Muscle of leg (tissue), 11 donors: Measurements from ENCODE around the gene IKBKG. TPM values are rescaled to one million over a fixed set of nuclear protein-coding genes. Genes with fewer than 3 reads are reported as not detected.
A peak's percentile ranks its signal among the peaks of the same experiment; 100 is the strongest.
"Not testable (repeated sequence)": the region's sequence is repeated elsewhere in the genome, so short reads cannot be mapped to it uniquely, and the experiment has no call there.

Experiments used
- DNase-seq: peaks from one replicate; pipeline ENCODE4 v3.0.0; 2013
- H3K27ac ChIP-seq: one replicate; pipeline ENCODE4 v1.5.1; 2013; ENCODE audit warnings: mild to moderate bottlenecking, low read length, control low read depth
- H3K27me3 ChIP-seq: one replicate; pipeline ENCODE4 v1.6.1; 2013; ENCODE audit warnings: low read length; ENCODE audit not compliant: control insufficient read depth, insufficient read depth
- H3K36me3 ChIP-seq: one replicate; pipeline ENCODE4 v1.6.1; 2013; ENCODE audit warnings: low read length; ENCODE audit not compliant: control insufficient read depth, insufficient read depth
- H3K4me1 ChIP-seq: one replicate; pipeline ENCODE4 v1.6.1; 2013; ENCODE audit warnings: low read length; ENCODE audit not compliant: control insufficient read depth, insufficient read depth
- H3K4me3 ChIP-seq: one replicate; pipeline ENCODE4 v1.5.1; 2013; ENCODE audit warnings: low read length, control low read depth
- H3K9me3 ChIP-seq: replicated peaks from 2 replicates; pipeline ENCODE4 v1.6.1; 2013; ENCODE audit warnings: low read depth, low read length; ENCODE audit not compliant: control insufficient read depth
- WGBS: methylation state at CpG from one replicate; pipeline ENCODE4 v1.1.5; 2013; ENCODE audit warnings: missing lambda C conversion rate; ENCODE audit not compliant: insufficient coverage; 5-methylcytosine and 5-hydroxymethylcytosine counted together
- polyA plus RNA-seq, 8 donors: library from polyadenylated mRNA; unstranded; fragments of 120-200 nt; gene quantifications; one replicate each; pipeline versions ENCODE4 v1.2.1 to v1.2.3, GENCODE V29; 2013; ENCODE audit warnings: inconsistent platforms in 1 of 8, low replicate concordance in 1 of 8; ENCODE audit not compliant: insufficient read length in 8 of 8, insufficient read depth in 1 of 8
- total RNA-seq: library from RNA; stranded (reverse); fragments of 120-200 nt; gene quantifications from one replicate; pipeline ENCODE4 v1.2.4, GENCODE V29; 2013

The IKBKG gene
- total and polyA plus RNA-seq, 9 donors = 9.4 to 16.3 (median 13.6) TPM

DNA sequence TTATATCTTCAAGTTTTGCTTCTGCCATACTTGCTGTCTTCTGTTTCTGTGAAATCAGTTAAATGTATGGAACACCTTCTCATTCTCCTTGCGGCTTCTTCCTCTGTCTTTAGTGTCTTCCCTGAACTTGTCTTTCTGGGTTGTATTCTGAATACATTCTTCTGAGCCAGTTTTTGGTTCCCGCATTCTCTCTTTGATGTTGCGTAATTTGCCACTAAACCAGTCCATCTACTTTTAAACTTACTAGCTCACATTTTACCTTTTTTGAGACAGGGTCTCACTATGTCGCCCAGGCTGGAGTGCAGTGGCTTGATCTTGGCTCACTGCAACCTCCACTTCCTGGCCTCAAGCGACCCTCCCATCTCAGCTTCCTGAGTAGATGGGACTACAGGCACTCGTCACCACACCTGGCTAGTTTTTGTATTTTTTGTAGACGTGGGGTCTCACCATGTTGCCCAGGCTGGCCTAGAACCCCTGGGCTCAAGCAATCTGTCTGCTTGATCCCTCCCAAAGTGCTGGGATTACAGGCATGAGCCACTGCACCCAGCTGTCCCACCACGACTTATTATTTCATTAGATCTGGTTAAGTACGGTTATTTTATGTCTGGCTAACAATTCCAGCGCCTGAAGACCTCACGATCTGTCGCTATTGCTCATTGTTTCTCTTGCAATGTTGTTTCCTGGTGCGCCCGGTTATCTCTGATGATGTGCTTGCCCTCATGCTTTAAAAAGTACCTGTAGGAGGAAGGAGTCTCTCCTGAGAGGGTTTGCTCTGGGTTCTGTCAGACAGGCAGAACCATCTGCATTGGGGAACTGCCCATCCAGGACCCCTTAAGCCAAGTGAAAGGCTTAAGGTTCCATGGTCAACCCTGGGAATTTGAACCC lies 21.6 kb upstream of the IKBKG start:
- Histone ChIP-seq H3K36me3 (no peaks in the 10 kb centered on the region), H3K4me3 (no peak overlapping the region), H3K9me3 (no peaks in the 10 kb centered on the region), H3K27ac (no peak overlapping the region), H3K27me3 (no peaks in the 10 kb centered on the region), H3K4me1 (peaks cover 12% of the 10 kb centered on the region)
- no peak for DNase-seq
- WGBS = 92% methylated on average over 6 of the region's 14 CpGs

DNA sequence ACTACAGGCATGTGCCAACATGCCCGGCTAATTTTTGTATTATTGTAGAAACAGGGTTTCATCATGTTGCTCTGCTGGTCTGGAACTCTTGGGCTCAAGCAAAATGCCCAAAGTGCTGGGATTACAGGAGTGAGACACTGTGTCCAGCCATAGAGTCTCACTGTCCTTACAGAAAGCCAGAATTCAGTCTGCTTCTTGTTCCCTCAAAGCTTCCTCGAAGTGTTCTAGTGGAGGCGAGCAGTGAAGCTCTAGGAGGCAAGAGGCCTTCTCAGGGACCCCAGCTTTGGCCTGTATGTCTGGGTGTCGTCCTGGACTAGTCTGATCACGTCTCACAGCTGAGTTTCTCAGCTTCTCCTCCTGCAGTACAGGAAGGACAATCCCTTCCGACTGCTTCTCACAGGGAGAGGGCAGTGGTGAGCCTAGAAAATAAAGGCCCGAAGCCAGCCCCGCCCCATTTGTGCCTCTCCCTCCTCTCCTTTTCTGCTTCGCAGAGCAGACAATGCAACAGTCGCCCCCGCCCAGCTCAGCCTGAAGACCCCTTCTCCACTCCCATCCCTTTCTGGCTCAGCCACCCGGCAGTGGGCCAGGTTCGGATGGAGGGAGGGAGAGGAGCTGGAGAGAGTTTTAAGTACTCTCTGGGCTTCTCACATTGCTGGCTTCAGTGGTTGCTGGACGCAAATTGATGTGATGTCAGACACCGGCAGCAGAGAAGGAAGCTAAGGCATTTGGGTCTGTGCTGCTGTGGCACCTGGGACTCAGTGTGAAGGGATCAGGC lies 20.3 kb upstream of the IKBKG start:
- no peaks in the 10 kb centered on the region for H3K27me3 ChIP-seq
- H3K4me1 ChIP-seq = peaks cover 12% of the 10 kb centered on the region
- WGBS = 36% methylated on average over 7 of the region's 15 CpGs
- H3K4me3 ChIP-seq = peak overlapping the region; percentile 23
- DNase-seq = peak; percentile 97
- no peaks in the 10 kb centered on the region for H3K9me3 ChIP-seq
- H3K36me3 ChIP-seq = no peaks in the 10 kb centered on the region
- H3K27ac ChIP-seq = peak overlapping the region; percentile 72

GRCh38 chrX:154529206-154529612 lies 18.2 kb upstream of the IKBKG start:
- Histone ChIP-seq H3K27me3 (no peaks in the 10 kb centered on the region), H3K9me3 (no peaks in the 10 kb centered on the region), H3K4me3 (no peak overlapping the region), H3K4me1 (peaks cover 14% of the 10 kb centered on the region), H3K27ac (no peak overlapping the region), H3K36me3 (peaks cover 16% of the 10 kb centered on the region)
- no peak for DNase-seq
- 67% methylated on average over 3 of the region's 6 CpGs for WGBS

- H3K4me3 ChIP-seq = no peak overlapping the region
- WGBS = 80% methylated on average over 11 of the region's 11 CpGs
- H3K27ac ChIP-seq = no peak overlapping the region
- peaks cover 19% of the 10 kb centered on the region for H3K36me3 ChIP-seq
- no peaks in the 10 kb centered on the region for H3K9me3 ChIP-seq
- H3K27me3 ChIP-seq = no peaks in the 10 kb centered on the region
- peaks cover 19% of the 10 kb centered on the region for H3K4me1 ChIP-seq
- no peak for DNase-seq
These were observed 17.1 kb upstream of the IKBKG start for GRCh38 chrX:154530286-154530685.

GRCh38 chrX:154531626-154532025 lies 15.8 kb upstream of the IKBKG start:
- no peak overlapping the region for H3K27ac ChIP-seq
- H3K9me3 ChIP-seq = no peaks in the 10 kb centered on the region
- no peak overlapping the region for H3K4me3 ChIP-seq
- no peaks in the 10 kb centered on the region for H3K27me3 ChIP-seq
- 77% methylated on average over 5 of the region's 16 CpGs for WGBS
- DNase-seq = peak; percentile 46
- peaks cover 23% of the 10 kb centered on the region for H3K36me3 ChIP-seq
- H3K4me1 ChIP-seq = peaks cover 15% of the 10 kb centered on the region

DNA sequence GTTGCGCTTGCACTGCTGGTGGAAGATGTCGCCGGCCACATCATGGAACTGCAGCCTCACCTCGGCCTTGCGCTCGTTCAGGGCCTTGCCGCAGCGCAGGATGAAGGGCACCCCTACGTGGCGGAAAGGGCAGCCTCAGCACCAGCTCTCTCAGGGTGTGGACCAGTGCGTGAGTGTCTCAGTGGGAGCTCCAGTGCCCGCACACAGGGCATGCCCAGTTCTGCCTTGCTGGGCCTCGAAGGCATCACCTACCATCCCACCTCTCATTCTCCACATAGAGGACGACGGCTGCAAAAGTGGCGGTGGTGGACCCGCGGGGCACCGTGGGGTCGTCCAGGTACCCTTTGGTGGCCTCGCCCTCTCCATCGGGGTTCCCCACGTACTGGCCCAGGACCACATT lies 14.7 kb upstream of the IKBKG start:
- H3K9me3 ChIP-seq = no peaks in the 10 kb centered on the region
- H3K4me3 ChIP-seq = no peak overlapping the region
- DNase-seq = no peak
- no peak overlapping the region for H3K27ac ChIP-seq
- peaks cover 6% of the 10 kb centered on the region for H3K4me1 ChIP-seq
- peaks cover 23% of the 10 kb centered on the region for H3K36me3 ChIP-seq
- H3K27me3 ChIP-seq = no peaks in the 10 kb centered on the region
- WGBS = 92% methylated on average over 23 of the region's 23 CpGs

DNA sequence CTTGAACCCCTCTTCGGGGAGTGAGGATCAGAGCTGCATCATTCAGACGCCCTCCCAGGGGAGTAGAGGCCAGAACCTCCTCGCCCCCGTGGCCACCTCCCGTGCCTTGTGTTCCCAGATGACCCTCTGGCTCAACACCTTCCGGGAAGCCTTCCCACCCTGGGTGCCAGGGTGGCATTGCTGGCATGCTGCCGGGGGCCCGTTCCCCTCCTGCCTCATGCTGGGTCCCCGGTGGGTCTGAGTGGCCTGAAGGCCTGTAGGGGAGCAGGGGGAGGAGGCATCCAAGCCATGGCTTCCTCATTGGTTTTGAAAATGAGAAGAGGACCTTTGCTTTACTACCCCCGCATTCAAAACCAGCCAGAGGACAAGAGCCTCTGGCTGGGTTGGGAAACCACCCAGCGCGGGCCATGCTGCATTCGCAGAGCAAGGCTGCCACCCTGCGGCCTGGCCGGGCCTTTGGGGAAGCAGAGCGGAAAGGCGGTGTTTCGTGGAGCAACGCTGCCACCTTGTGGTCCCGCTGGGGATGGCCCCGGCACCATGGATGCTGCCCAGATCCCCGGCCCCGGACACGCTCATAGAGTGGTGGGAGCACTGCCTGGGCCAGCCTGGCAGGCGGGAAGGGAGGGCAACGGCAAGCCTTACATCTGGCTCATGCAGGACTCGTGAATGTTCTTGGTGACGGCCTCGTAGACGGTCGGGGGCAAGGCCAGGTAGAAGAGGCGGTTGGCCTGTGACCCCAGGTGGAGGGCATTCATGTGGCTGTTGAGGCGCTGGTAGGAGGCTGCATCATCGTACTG lies 12.7 kb upstream of the IKBKG start:
- H3K36me3 ChIP-seq = peaks cover 23% of the 10 kb centered on the region
- H3K4me1 ChIP-seq = peaks cover 6% of the 10 kb centered on the region
- H3K27me3 ChIP-seq = no peaks in the 10 kb centered on the region
- no peak overlapping the region for H3K27ac ChIP-seq
- peak; percentile 90 for DNase-seq
- no peak overlapping the region for H3K4me3 ChIP-seq
- H3K9me3 ChIP-seq = no peaks in the 10 kb centered on the region
- WGBS = 25% methylated on average over 29 of the region's 34 CpGs

DNA sequence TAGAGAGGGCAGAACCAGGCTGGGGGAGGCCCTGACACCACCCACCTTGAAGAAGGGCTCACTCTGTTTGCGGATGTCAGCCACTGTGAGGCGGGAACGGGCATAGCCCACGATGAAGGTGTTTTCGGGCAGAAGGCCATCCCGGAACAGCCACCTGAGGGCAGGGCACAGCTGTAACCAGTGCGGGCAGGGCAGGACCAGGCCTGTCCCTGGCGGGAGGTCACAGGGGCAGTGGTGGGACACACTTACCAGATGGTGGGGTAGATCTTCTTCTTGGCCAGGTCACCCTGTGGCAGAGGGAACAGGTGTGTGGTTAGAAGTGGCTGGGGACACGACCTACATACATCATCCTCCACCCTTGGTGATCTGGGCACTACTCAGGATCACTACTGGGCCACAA lies 11.5 kb upstream of the IKBKG start:
- Histone ChIP-seq H3K27ac (no peak overlapping the region), H3K4me1 (peaks cover 6% of the 10 kb centered on the region), H3K9me3 (no peaks in the 10 kb centered on the region), H3K27me3 (no peaks in the 10 kb centered on the region), H3K36me3 (peaks cover 23% of the 10 kb centered on the region), H3K4me3 (no peak overlapping the region)
- 92% methylated on average over 7 of the region's 9 CpGs for WGBS
- no peak for DNase-seq

- no peak overlapping the region for H3K4me3 ChIP-seq
- DNase-seq = no peak
- no peaks in the 10 kb centered on the region for H3K27me3 ChIP-seq
- H3K9me3 ChIP-seq = no peaks in the 10 kb centered on the region
- H3K4me1 ChIP-seq = peaks cover 6% of the 10 kb centered on the region
- no peak overlapping the region for H3K27ac ChIP-seq
- H3K36me3 ChIP-seq = peaks cover 13% of the 10 kb centered on the region
- 81% methylated on average over 7 of the region's 8 CpGs for WGBS
These were observed 8.3 kb upstream of the IKBKG start for GRCh38 chrX:154539077-154539476.

- not testable (repeated sequence) for H3K27ac ChIP-seq, DNase-seq, H3K4me1 ChIP-seq, H3K9me3 ChIP-seq, H3K27me3 ChIP-seq, H3K4me3 ChIP-seq
- 75% methylated on average over 2 of the region's 7 CpGs for WGBS
- peaks cover 14% of the 10 kb centered on the region for H3K36me3 ChIP-seq
These were observed 7.1 kb upstream of the IKBKG start for GRCh38 chrX:154540365-154540764.
